NOMO-1 treated with DMSO at 0.1 percent for 48 hours (cell line): ENCODE results near the gene KCNC3.

ENCODE experiments used
- DNase-seq: peaks from one replicate; lab custom pipeline; 2025; ENCODE audit not compliant: unreplicated experiment; lab: John Stamatoyannopoulos, UW

KCNC3 gene

GRCh38 chr19:50312967-50313811 is 16.0 kb downstream of the KCNC3 start:
- no peak for DNase-seq

GRCh38 chr19:50311723-50312635 is 17.2 kb downstream of the KCNC3 start:
- DNase-seq = no peak

- DNase-seq = no peak
These were observed 18.3 kb downstream of the KCNC3 start for GRCh38 chr19:50310759-50311465.

GRCh38 chr19:50309396-50310125 is 19.6 kb downstream of the KCNC3 start:
- no peak for DNase-seq

- DNase-seq = no peak
These were observed 20.2 kb downstream of the KCNC3 start for GRCh38 chr19:50308991-50309390.

- no peak for DNase-seq
These were observed 25.6 kb downstream of the KCNC3 start for GRCh38 chr19:50303558-50303957.

DNA sequence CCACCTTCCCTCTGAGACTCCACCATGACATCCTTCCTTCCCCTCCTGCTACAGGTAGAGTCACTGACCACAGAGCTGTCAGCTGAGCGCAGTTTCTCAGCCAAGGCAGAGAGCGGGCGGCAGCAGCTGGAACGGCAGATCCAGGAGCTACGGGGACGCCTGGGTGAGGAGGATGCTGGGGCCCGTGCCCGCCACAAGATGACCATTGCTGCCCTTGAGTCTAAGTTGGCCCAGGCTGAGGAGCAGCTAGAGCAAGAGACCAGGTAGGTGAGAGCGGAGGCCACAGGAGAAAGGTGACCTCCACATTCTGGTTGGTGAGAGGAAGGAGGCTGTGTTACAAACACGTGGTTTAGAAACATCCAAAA is 27.6 kb downstream of the KCNC3 start:
- no peak for DNase-seq

GRCh38 chr19:50300814-50301606 is 28.2 kb downstream of the KCNC3 start:
- peak; percentile 53 for DNase-seq

GRCh38 chr19:50300051-50300450 is 29.1 kb downstream of the KCNC3 start:
- DNase-seq = no peak

GRCh38 chr19:50293263-50294004 is 35.7 kb downstream of the KCNC3 start:
- no peak for DNase-seq

DNA sequence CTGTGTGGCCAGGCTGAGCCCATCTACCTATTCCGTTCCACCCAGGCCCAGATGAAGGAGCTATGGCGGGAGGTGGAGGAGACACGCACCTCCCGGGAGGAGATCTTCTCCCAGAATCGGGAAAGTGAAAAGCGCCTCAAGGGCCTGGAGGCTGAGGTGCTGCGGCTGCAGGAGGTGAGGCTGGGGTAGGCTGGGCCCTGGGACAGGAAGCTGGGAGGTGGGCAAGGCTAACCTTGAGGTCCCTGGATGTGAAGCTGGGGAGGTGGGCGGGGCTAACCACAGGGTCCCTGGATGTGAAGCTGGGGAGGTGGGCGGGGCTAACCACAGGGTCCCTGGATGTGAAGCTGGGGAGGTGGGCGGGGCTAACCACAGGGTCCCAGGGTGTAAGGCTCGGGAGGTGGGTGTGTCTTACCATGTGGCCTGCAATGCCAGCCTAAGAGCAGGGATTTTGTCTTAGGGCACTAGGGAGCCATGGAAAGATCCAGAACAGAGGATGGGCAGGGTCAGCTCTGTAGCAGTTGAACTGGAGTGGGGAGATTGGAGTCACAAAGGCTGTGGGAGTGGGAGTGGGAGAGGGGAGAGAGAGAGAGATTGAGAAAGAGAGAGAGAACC is 36.9 kb downstream of the KCNC3 start:
- no peak for DNase-seq

DNA sequence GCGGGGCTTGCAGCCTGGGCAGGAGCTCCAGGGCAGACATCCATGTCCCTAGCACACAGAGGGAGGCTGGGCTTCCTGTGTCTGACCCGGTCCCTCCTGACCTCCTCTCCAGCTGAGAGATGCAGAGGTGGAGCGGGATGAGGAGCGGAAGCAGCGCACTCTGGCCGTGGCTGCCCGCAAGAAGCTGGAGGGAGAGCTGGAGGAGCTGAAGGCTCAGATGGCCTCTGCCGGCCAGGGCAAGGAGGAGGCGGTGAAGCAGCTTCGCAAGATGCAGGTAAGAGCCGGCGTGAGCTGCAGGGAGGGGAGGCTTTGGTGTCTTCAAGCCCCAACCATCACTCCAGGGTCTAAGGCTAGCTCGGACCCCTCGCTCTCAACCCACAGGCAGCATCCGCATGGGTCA is 38.4 kb downstream of the KCNC3 start:
- no peak for DNase-seq

DNA sequence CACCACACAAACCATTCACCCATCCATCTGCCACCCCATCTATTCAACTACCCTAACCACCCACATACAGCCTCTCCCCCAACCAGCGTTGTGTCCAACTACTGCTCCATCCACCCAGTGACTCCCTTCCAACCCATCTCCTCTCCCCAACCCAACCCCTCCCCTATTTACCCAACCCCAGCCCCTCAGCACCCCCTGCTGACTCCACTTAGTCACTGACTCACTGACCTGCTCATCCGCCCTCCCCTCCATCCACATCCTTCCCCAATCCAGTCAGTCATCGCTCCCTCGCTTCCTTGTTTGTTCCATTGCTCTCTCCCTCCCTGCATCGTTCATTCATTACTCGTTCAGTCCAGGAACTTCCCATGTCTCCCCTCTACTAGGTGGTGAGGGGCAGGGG is 39.2 kb downstream of the KCNC3 start:
- DNase-seq = no peak

- DNase-seq = no peak
These were observed 40.2 kb downstream of the KCNC3 start for GRCh38 chr19:50288954-50289353.

- no peak for DNase-seq
These were observed 41.8 kb downstream of the KCNC3 start for GRCh38 chr19:50287331-50287730.

DNA sequence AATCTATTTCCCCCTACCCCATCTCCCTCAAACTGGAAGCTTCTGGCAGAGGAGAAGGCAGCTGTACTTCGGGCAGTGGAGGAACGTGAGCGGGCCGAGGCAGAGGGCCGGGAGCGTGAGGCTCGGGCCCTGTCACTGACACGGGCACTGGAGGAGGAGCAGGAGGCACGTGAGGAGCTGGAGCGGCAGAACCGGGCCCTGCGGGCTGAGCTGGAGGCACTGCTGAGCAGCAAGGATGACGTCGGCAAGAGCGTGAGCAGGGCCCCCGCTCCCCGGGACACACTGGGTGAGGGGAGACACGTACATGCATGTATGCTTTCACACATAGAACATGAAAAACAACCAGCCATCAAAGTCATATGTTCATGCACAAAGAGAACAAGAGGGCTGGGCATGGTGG is 42.7 kb downstream of the KCNC3 start:
- DNase-seq = no peak

- no peak for DNase-seq
These were observed 43.3 kb downstream of the KCNC3 start for GRCh38 chr19:50285833-50286232.

- DNase-seq = no peak
These were observed 47.7 kb downstream of the KCNC3 start for GRCh38 chr19:50281491-50281890.

DNA sequence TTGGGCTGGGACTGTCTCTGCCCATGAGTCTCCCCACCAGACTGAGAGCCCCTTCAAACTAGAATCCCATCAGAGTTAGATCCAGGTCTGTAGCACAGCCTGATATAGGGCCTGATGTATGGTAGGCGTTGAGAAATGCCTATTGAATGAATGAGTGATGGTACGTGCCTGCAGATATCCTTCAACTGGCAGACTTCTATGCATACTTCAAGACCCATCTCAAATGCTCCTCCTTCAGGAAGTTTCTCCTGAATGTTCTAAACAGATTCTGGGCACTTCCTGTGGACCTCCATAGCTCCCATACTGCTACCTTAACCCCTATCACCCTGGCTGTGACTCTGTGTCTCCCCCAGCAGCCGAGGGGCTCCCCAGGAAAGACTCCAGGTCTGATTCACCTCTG is 48.2 kb downstream of the KCNC3 start:
- no peak for DNase-seq
